Measurements from ENCODE around the gene LAG3. TPM values are rescaled to one million over a fixed set of nuclear protein-coding genes. Genes with fewer than 3 reads are reported as not detected.

Gene LAG3
- total and polyA plus RNA-seq, 2 experiments from 2014 or later: 3.7 to 4.7 TPM

DNA sequence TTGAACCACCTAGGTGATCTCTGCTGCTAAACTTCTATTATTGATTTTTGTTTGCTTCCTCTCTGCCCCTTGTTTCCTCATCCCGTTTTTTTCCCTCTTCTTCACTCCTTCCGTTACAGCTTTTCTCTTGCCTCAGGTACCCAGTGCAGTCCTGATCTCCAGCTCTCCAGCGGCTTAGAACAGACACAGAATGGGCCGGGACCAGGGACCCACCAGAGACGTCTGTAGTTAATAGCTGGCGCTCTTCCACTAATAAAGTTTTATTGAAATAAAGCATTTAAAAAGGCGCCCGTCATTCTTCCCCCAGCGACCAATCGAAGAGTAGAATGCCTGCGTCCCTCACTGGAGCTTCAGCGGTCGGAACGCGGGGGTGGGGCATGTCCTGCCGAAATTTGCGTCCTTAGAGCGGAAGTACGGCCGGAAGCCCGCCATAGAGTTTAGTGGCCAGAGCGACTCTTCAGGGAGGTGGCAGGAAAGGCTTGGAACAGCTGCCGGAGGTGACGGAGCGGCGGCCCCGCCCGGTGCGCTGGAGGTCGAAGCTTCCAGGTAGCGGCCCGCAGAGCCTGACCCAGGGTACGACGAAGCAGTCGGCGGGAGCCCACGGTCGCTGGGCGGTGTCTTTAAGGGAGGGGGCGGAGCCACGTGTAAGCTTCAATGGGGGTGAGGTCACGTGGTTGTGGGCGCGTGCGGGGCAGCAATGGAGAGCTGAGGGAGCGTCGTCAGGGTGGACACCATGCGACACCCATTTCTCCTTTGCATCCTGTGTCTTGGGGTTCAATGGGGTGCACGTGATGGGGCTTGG, 48.5 kb upstream of the LAG3 start, which contains the start of gene COPS7A (continued):
- TF ChIP-seq, protein P1, sequence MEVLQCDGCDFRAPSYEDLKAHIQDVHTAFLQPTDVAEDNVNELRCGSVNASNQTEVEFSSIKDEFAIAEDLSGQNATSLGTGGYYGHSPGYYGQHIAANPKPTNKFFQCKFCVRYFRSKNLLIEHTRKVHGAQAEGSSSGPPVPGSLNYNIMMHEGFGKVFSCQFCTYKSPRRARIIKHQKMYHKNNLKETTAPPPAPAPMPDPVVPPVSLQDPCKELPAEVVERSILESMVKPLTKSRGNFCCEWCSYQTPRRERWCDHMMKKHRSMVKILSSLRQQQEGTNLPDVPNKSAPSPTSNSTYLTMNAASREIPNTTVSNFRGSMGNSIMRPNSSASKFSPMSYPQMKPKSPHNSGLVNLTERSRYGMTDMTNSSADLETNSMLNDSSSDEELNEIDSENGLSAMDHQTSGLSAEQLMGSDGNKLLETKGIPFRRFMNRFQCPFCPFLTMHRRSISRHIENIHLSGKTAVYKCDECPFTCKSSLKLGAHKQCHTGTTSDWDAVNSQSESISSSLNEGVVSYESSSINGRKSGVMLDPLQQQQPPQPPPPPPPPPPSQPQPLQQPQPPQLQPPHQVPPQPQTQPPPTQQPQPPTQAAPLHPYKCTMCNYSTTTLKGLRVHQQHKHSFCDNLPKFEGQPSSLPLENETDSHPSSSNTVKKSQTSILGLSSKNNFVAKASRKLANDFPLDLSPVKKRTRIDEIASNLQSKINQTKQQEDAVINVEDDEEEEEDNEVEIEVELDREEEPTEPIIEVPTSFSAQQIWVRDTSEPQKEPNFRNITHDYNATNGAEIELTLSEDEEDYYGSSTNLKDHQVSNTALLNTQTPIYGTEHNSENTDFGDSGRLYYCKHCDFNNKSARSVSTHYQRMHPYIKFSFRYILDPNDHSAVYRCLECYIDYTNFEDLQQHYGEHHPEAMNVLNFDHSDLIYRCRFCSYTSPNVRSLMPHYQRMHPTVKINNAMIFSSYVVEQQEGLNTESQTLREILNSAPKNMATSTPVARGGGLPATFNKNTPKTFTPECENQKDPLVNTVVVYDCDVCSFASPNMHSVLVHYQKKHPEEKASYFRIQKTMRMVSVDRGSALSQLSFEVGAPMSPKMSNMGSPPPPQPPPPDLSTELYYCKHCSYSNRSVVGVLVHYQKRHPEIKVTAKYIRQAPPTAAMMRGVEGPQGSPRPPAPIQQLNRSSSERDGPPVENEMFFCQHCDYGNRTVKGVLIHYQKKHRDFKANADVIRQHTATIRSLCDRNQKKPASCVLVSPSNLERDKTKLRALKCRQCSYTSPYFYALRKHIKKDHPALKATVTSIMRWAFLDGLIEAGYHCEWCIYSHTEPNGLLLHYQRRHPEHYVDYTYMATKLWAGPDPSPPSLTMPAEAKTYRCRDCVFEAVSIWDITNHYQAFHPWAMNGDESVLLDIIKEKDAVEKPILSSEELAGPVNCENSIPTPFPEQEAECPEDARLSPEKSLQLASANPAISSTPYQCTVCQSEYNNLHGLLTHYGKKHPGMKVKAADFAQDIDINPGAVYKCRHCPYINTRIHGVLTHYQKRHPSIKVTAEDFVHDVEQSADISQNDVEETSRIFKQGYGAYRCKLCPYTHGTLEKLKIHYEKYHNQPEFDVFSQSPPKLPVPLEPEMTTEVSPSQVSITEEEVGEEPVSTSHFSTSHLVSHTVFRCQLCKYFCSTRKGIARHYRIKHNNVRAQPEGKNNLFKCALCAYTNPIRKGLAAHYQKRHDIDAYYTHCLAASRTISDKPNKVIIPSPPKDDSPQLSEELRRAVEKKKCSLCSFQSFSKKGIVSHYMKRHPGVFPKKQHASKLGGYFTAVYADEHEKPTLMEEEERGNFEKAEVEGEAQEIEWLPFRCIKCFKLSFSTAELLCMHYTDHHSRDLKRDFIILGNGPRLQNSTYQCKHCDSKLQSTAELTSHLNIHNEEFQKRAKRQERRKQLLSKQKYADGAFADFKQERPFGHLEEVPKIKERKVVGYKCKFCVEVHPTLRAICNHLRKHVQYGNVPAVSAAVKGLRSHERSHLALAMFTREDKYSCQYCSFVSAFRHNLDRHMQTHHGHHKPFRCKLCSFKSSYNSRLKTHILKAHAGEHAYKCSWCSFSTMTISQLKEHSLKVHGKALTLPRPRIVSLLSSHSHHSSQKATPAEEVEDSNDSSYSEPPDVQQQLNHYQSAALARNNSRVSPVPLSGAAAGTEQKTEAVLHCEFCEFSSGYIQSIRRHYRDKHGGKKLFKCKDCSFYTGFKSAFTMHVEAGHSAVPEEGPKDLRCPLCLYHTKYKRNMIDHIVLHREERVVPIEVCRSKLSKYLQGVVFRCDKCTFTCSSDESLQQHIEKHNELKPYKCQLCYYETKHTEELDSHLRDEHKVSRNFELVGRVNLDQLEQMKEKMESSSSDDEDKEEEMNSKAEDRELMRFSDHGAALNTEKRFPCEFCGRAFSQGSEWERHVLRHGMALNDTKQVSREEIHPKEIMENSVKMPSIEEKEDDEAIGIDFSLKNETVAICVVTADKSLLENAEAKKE (CRISPR knock-in tag; IDR thresholded peaks at IDR 0.05): no peak
- TF ChIP-seq NANOG (IDR thresholded peaks at IDR 0.05; ENCODE audit: borderline replicate concordance) (no peak), ZNF331 (CRISPR knock-in tag; IDR thresholded peaks at IDR 0.05; ENCODE audit: low read depth) (no peak)

DNA sequence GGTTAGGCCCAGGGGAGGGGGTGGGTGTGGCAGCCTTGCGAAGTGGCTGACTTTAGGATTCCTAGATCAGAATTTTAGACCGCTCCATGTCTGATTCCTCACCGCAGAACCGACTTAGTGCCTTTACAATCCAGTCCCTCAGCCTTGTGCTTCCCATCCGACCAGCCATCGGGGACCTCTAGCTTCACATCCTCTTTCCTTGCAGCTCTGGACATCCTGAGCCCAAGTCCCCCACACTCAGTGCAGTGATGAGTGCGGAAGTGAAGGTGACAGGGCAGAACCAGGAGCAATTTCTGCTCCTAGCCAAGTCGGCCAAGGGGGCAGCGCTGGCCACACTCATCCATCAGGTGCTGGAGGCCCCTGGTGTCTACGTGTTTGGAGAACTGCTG, 47.9 kb upstream of the LAG3 start:
- peak; percentile 28 for DNase-seq (ENCODE audit: low spot score)
- no peaks in the 10 kb centered on the region; the same call in 2 of the 3 replicates for H3K9me3 Mint-ChIP-seq
- H3K27ac ChIP-seq (ENCODE audit: low read depth): peak overlapping the region; percentile 90
- H3K27ac Mint-ChIP-seq: peak overlapping the region; percentile 96
- no peaks in the 10 kb centered on the region for H4K20me1 ChIP-seq (replicated peaks; ENCODE audit: insufficient read depth)
- ATAC-seq: peak; percentile 15
- peak overlapping the region; percentile 84 for H3K4me3 Mint-ChIP-seq
- H3K4me2 ChIP-seq: peak overlapping the region; percentile 96
- no peaks in the 10 kb centered on the region for H3K27me3 ChIP-seq (ENCODE audit: insufficient read depth)
- peaks cover 12% of the 10 kb centered on the region for H3K4me1 Mint-ChIP-seq
- peaks cover 16% of the 10 kb centered on the region for H3K4me1 ChIP-seq (ENCODE audit: insufficient read depth)
- peaks cover 17% of the 10 kb centered on the region for H3K27me3 Mint-ChIP-seq (ENCODE audit: insufficient read depth, low read depth, poor library complexity)
- H3K9me2 ChIP-seq (ENCODE audit: insufficient read depth): no peaks in the 10 kb centered on the region
- H3K36me3 ChIP-seq (ENCODE audit: insufficient read depth): peaks cover 9% of the 10 kb centered on the region; the same call in 1 of the 2 replicates
- H2AFZ ChIP-seq: peak overlapping the region; percentile 34; the same call in 1 of the 2 replicates
- peak overlapping the region; percentile 54 for H3K4me3 ChIP-seq
- H3K79me2 ChIP-seq (replicated peaks; ENCODE audit: insufficient read depth): peaks cover 12% of the 10 kb centered on the region; the same call in 1 of the 2 replicates
- peaks cover 17% of the 10 kb centered on the region for H3K36me3 Mint-ChIP-seq (ENCODE audit: low read depth)
- peaks cover 11% of the 10 kb centered on the region for H3F3A ChIP-seq (replicated peaks; ENCODE audit: low read depth)
- no peak for TF ChIP-seq ZNF114 (CRISPR knock-in tag; IDR thresholded peaks at IDR 0.05)
- TF ChIP-seq, protein P2, sequence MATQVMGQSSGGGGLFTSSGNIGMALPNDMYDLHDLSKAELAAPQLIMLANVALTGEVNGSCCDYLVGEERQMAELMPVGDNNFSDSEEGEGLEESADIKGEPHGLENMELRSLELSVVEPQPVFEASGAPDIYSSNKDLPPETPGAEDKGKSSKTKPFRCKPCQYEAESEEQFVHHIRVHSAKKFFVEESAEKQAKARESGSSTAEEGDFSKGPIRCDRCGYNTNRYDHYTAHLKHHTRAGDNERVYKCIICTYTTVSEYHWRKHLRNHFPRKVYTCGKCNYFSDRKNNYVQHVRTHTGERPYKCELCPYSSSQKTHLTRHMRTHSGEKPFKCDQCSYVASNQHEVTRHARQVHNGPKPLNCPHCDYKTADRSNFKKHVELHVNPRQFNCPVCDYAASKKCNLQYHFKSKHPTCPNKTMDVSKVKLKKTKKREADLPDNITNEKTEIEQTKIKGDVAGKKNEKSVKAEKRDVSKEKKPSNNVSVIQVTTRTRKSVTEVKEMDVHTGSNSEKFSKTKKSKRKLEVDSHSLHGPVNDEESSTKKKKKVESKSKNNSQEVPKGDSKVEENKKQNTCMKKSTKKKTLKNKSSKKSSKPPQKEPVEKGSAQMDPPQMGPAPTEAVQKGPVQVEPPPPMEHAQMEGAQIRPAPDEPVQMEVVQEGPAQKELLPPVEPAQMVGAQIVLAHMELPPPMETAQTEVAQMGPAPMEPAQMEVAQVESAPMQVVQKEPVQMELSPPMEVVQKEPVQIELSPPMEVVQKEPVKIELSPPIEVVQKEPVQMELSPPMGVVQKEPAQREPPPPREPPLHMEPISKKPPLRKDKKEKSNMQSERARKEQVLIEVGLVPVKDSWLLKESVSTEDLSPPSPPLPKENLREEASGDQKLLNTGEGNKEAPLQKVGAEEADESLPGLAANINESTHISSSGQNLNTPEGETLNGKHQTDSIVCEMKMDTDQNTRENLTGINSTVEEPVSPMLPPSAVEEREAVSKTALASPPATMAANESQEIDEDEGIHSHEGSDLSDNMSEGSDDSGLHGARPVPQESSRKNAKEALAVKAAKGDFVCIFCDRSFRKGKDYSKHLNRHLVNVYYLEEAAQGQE (IDR thresholded peaks at IDR 0.05; ENCODE audit: unreplicated experiment): no peak
- no peak for TF ChIP-seq CREB1 (CRISPR knock-in tag; IDR thresholded peaks at IDR 0.05; ENCODE audit: low read depth)
- no peak for TF ChIP-seq EZH2phosphoT487 (IDR thresholded peaks at IDR 0.05; ENCODE audit: unreplicated experiment)
- no peak for TF ChIP-seq JUNB (IDR thresholded peaks at IDR 0.05; ENCODE audit: unreplicated experiment)
- no peak for TF ChIP-seq EZH2 (IDR thresholded peaks at IDR 0.05; ENCODE audit: low read depth, unreplicated experiment)
- TF ChIP-seq, protein P3, sequence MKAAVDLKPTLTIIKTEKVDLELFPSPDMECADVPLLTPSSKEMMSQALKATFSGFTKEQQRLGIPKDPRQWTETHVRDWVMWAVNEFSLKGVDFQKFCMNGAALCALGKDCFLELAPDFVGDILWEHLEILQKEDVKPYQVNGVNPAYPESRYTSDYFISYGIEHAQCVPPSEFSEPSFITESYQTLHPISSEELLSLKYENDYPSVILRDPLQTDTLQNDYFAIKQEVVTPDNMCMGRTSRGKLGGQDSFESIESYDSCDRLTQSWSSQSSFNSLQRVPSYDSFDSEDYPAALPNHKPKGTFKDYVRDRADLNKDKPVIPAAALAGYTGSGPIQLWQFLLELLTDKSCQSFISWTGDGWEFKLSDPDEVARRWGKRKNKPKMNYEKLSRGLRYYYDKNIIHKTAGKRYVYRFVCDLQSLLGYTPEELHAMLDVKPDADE (IDR thresholded peaks at IDR 0.05): no peak
